ENCODE data around the gene SEMA5A.

The SEMA5A gene

GRCh38 chr5:9496801-9497200 lies 49.1 kb downstream of the SEMA5A start:
- DNase-seq (ENCODE audit: low read depth) = no peak
- no peak for TF ChIP-seq CTCF (conservative IDR thresholded peaks at IDR 0.05; ENCODE audit: low read length)

GRCh38 chr5:9495121-9495520 lies 50.8 kb downstream of the SEMA5A start:
- no peak overlapping the region for H3K4me3 ChIP-seq (ENCODE audit: low read length)
- no peak for DNase-seq (ENCODE audit: low read depth)
- TF ChIP-seq CTCF (conservative IDR thresholded peaks at IDR 0.05; ENCODE audit: low read length) = no peak

More at GRCh38 chr5:9496801-9497200, 49.1 kb downstream of the SEMA5A start:
- no peak overlapping the region for H3K4me3 ChIP-seq (ENCODE audit: low read length)

- no peak for DNase-seq (ENCODE audit: low read depth)
- no peak overlapping the region for H3K4me3 ChIP-seq (ENCODE audit: low read length)
- TF ChIP-seq CTCF (conservative IDR thresholded peaks at IDR 0.05; ENCODE audit: low read length) = no peak
These were observed 51.6 kb downstream of the SEMA5A start for GRCh38 chr5:9494301-9494700.

GRCh38 chr5:9490494-9491097 lies 55.3 kb downstream of the SEMA5A start:
- DNase-seq (ENCODE audit: low read depth) = no peak
- no peak overlapping the region for H3K4me3 ChIP-seq (ENCODE audit: low read length)
- no peak for TF ChIP-seq CTCF (conservative IDR thresholded peaks at IDR 0.05; ENCODE audit: low read length)

GRCh38 chr5:9483779-9484178 lies 62.1 kb downstream of the SEMA5A start:
- no peak for TF ChIP-seq CTCF (conservative IDR thresholded peaks at IDR 0.05; ENCODE audit: low read length)
- DNase-seq (ENCODE audit: low read depth) = no peak
- no peak overlapping the region for H3K4me3 ChIP-seq (ENCODE audit: low read length)

- no peak for TF ChIP-seq CTCF (conservative IDR thresholded peaks at IDR 0.05; ENCODE audit: low read length)
- no peak overlapping the region for H3K4me3 ChIP-seq (ENCODE audit: low read length)
- peak; percentile 37 for DNase-seq (ENCODE audit: low read depth)
These were observed 62.6 kb downstream of the SEMA5A start for GRCh38 chr5:9483243-9483642.

GRCh38 chr5:9482381-9482780 lies 63.5 kb downstream of the SEMA5A start:
- no peak overlapping the region for H3K4me3 ChIP-seq (ENCODE audit: low read length)
- TF ChIP-seq CTCF (conservative IDR thresholded peaks at IDR 0.05; ENCODE audit: low read length) = no peak
- DNase-seq (ENCODE audit: low read depth) = no peak
